Uterus (tissue), 2 donors: ENCODE results near the gene SPATS1.
"Not testable (repeated sequence)": the region's sequence is repeated elsewhere in the genome, so short reads cannot be mapped to it uniquely, and the experiment has no call there.

ENCODE experiments used
- POLR2A ChIP-seq, 2 donors: fragments of 450-650 bp; IDR thresholded peaks; one replicate each; pipeline ENCODE4 v1.6.1; 2016; ENCODE audit warnings: antibody characterized with exemption in 2 of 2, mild to moderate bottlenecking in 1 of 2, moderate library complexity in 1 of 2
- TF ChIP-seq, protein P1 (sequence below), 4 experiments: fragments of 200-600 bp in 2 of 4; fragments of 450-650 bp in 2 of 4; sonication (generic) in 2 of 4; IDR thresholded peaks; one replicate each; pipeline ENCODE4 v1.5.1; 2016 to 2019; ENCODE audit warnings: antibody characterized with exemption in 4 of 4, mild to moderate bottlenecking in 2 of 4, moderate library complexity in 1 of 4

DNA sequence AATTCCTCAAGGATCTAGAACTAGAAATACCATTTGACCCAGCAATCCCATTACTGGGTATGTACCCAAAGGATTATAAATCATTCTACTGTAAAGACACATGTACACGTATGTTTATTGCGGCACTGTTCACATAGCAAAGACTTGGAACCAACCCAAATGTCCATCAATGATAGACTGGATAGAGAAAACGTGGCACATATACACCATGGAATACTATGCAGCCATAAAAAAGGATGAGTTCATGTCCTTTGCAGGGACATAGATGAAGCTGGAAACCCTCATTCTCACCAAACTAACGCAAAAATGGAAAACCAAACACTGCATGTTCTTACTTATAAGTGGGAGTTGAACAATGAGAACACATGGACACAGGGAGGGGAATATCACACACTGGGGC, 4.4 kb downstream of the SPATS1 start:
- TF ChIP-seq, protein P1, sequence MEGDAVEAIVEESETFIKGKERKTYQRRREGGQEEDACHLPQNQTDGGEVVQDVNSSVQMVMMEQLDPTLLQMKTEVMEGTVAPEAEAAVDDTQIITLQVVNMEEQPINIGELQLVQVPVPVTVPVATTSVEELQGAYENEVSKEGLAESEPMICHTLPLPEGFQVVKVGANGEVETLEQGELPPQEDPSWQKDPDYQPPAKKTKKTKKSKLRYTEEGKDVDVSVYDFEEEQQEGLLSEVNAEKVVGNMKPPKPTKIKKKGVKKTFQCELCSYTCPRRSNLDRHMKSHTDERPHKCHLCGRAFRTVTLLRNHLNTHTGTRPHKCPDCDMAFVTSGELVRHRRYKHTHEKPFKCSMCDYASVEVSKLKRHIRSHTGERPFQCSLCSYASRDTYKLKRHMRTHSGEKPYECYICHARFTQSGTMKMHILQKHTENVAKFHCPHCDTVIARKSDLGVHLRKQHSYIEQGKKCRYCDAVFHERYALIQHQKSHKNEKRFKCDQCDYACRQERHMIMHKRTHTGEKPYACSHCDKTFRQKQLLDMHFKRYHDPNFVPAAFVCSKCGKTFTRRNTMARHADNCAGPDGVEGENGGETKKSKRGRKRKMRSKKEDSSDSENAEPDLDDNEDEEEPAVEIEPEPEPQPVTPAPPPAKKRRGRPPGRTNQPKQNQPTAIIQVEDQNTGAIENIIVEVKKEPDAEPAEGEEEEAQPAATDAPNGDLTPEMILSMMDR (IDR thresholded peaks at IDR 0.05): not testable (repeated sequence)
- TF ChIP-seq POLR2A (IDR thresholded peaks at IDR 0.05): not testable (repeated sequence)
